Measurements from ENCODE around the gene GM2A.

GRCh38 chr5:151230048-151230680 is 22.8 kb upstream of the GM2A start:
- TF ChIP-seq CTCF (IDR thresholded peaks at IDR 0.05) (no peak), POLR2A (IDR thresholded peaks at IDR 0.05) (no peak)
